ENCODE measurements around the gene LRMDA.

The LRMDA gene

GRCh38 chr10:75694269-75694668 is 262.8 kb downstream of the LRMDA start:
- in situ Hi-C loops (cut with MboI; ENCODE audit: low sequenced_read_pairs), result no loop called here

GRCh38 chr10:75694790-75695189 is 263.4 kb downstream of the LRMDA start:
- in situ Hi-C loops (cut with MboI; ENCODE audit: low sequenced_read_pairs), result no loop called here

- in situ Hi-C loops (cut with MboI; ENCODE audit: low sequenced_read_pairs), result no loop called here
These were observed 264.6 kb downstream of the LRMDA start for GRCh38 chr10:75695994-75696393.

GRCh38 chr10:75696536-75696935 is 265.1 kb downstream of the LRMDA start:
- in situ Hi-C loops (cut with MboI; ENCODE audit: low sequenced_read_pairs), result no loop called here

- in situ Hi-C loops (cut with MboI; ENCODE audit: low sequenced_read_pairs), result no loop called here
These were observed 271.9 kb downstream of the LRMDA start for GRCh38 chr10:75703191-75703854.

- in situ Hi-C loops (cut with MboI; ENCODE audit: low sequenced_read_pairs), result no loop called here
These were observed 274.0 kb downstream of the LRMDA start for GRCh38 chr10:75705426-75705825.

- in situ Hi-C loops (cut with MboI; ENCODE audit: low sequenced_read_pairs), result no loop called here
These were observed 275.8 kb downstream of the LRMDA start for GRCh38 chr10:75707080-75707840.

- in situ Hi-C loops (cut with MboI; ENCODE audit: low sequenced_read_pairs), result no loop called here
These were observed 276.6 kb downstream of the LRMDA start for GRCh38 chr10:75708060-75708459.

GRCh38 chr10:75709245-75709644 is 277.8 kb downstream of the LRMDA start:
- in situ Hi-C loops (cut with MboI; ENCODE audit: low sequenced_read_pairs), result no loop called here

- in situ Hi-C loops (cut with MboI; ENCODE audit: low sequenced_read_pairs), result no loop called here
These were observed 278.4 kb downstream of the LRMDA start for GRCh38 chr10:75709811-75710210.

GRCh38 chr10:75712242-75712880 is 280.9 kb downstream of the LRMDA start:
- in situ Hi-C loops (cut with MboI; ENCODE audit: low sequenced_read_pairs), result no loop called here

GRCh38 chr10:75716506-75716905 is 285.1 kb downstream of the LRMDA start:
- in situ Hi-C loops (cut with MboI; ENCODE audit: low sequenced_read_pairs), result no loop called here

- in situ Hi-C loops (cut with MboI; ENCODE audit: low sequenced_read_pairs), result no loop called here
These were observed 285.9 kb downstream of the LRMDA start for GRCh38 chr10:75717126-75717916.

- in situ Hi-C loops (cut with MboI; ENCODE audit: low sequenced_read_pairs), result no loop called here
These were observed 287.6 kb downstream of the LRMDA start for GRCh38 chr10:75718991-75719390.

- in situ Hi-C loops (cut with MboI; ENCODE audit: low sequenced_read_pairs), result no loop called here
These were observed 288.7 kb downstream of the LRMDA start for GRCh38 chr10:75720157-75720556.

- in situ Hi-C loops (cut with MboI; ENCODE audit: low sequenced_read_pairs), result no loop called here
These were observed 290.6 kb downstream of the LRMDA start for GRCh38 chr10:75722020-75722419.

GRCh38 chr10:75722609-75723008 is 291.2 kb downstream of the LRMDA start:
- in situ Hi-C loops (cut with MboI; ENCODE audit: low sequenced_read_pairs), result no loop called here

- in situ Hi-C loops (cut with MboI; ENCODE audit: low sequenced_read_pairs), result no loop called here
These were observed 292.0 kb downstream of the LRMDA start for GRCh38 chr10:75723319-75723980.

- in situ Hi-C loops (cut with MboI; ENCODE audit: low sequenced_read_pairs), result no loop called here
These were observed 292.6 kb downstream of the LRMDA start for GRCh38 chr10:75724047-75724446.
